ENCODE results near the gene CLDN4. TPM values are rescaled to one million over a fixed set of nuclear protein-coding genes. Genes with fewer than 3 reads are reported as not detected.

The CLDN4 gene
- total and polyA plus RNA-seq, 12 donors, result 0.03 to 0.30 (median 0.14) TPM; not detected in 9

- no peak for ATAC-seq
- Histone ChIP-seq H3K36me3 (no peaks in the 10 kb centered on the region), H3K4me3 (no peak overlapping the region), H3K9me3 (no peaks in the 10 kb centered on the region), H3K4me1 (no peaks in the 10 kb centered on the region), H3K27ac (no peak overlapping the region), H3K27me3 (peaks cover 0 to 17% (median 0%) of the 10 kb centered on the region in 7 donors)
- TF ChIP-seq, protein P1, sequence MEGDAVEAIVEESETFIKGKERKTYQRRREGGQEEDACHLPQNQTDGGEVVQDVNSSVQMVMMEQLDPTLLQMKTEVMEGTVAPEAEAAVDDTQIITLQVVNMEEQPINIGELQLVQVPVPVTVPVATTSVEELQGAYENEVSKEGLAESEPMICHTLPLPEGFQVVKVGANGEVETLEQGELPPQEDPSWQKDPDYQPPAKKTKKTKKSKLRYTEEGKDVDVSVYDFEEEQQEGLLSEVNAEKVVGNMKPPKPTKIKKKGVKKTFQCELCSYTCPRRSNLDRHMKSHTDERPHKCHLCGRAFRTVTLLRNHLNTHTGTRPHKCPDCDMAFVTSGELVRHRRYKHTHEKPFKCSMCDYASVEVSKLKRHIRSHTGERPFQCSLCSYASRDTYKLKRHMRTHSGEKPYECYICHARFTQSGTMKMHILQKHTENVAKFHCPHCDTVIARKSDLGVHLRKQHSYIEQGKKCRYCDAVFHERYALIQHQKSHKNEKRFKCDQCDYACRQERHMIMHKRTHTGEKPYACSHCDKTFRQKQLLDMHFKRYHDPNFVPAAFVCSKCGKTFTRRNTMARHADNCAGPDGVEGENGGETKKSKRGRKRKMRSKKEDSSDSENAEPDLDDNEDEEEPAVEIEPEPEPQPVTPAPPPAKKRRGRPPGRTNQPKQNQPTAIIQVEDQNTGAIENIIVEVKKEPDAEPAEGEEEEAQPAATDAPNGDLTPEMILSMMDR (IDR thresholded peaks at IDR 0.05), result no peak
- intact Hi-C loops (cut with DNase I), result loop anchor here in 2 of 10 donors (5.0 to 10.0 kb wide), 2 partner anchors 55 to 317 kb away; no protein-coding TSS in a partner anchor
- no peak for DNase-seq
- 63 to 64% methylated on average over 10 of the region's 10 CpGs for WGBS, 2 donors
Observed at GRCh38 chr7:73799282-73800141, 31.3 kb upstream of the CLDN4 start.

DNA sequence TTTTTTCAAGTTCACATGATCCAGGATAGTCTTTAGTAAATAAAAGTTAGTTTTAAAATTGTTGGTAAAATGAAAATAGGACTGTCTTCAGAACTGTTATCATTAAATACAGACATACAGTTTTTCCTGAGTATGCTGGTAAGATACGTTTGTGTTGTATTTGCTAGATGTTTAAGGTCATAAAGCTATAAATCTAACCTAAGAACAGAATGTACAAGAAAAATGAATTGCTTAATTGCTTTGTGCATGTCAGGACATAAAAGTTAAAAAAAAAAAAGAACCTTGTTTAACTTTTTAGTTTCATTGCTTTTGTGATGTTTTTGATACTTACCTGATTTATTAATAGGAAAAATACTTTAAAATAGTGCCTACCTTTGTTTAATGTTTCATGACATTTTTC lies 29.2 kb upstream of the CLDN4 start:
- DNase-seq, result no peak
- WGBS, 2 donors, result 71 to 80% methylated on average over 1 of the region's 1 CpG
- H3K36me3 ChIP-seq, result no peaks in the 10 kb centered on the region
- H3K4me1 ChIP-seq, result no peaks in the 10 kb centered on the region
- no peak for ATAC-seq
- TF ChIP-seq, protein P1 (IDR thresholded peaks at IDR 0.05), result no peak
- no peaks in the 10 kb centered on the region for H3K9me3 ChIP-seq
- H3K27ac ChIP-seq, result no peak overlapping the region
- H3K4me3 ChIP-seq, result no peak overlapping the region
- peaks cover 0 to 3% (median 0%) of the 10 kb centered on the region in 7 donors for H3K27me3 ChIP-seq
- intact Hi-C loops (cut with DNase I), result no loop called here

GRCh38 chr7:73802459-73802858 lies 28.3 kb upstream of the CLDN4 start:
- DNase-seq, result no peak
- intact Hi-C loops (cut with DNase I), result no loop called here
- 72 to 76% methylated on average over 4 of the region's 4 CpGs for WGBS, 2 donors
- no peaks in the 10 kb centered on the region for H3K9me3 ChIP-seq
- no peaks in the 10 kb centered on the region for H3K4me1 ChIP-seq
- no peak for ATAC-seq
- no peaks in the 10 kb centered on the region for H3K36me3 ChIP-seq
- no peak overlapping the region for H3K27ac ChIP-seq
- no peak overlapping the region for H3K4me3 ChIP-seq
- peaks cover 0 to 3% (median 0%) of the 10 kb centered on the region in 7 donors for H3K27me3 ChIP-seq
- TF ChIP-seq, protein P1 (IDR thresholded peaks at IDR 0.05), result no peak

- WGBS, 2 donors, result 82 to 88% methylated on average over 21 of the region's 21 CpGs
Observed at GRCh38 chr7:73809467-73809951, 21.3 kb upstream of the CLDN4 start.

More at GRCh38 chr7:73809467-73809951, 21.3 kb upstream of the CLDN4 start:
- DNase-seq (no peak), ATAC-seq (peak in 2 of 8 donors; percentile 17 to 22)
- Histone ChIP-seq H3K4me1 (no peaks in the 10 kb centered on the region), H3K27me3 (peaks cover 0 to 26% (median 15%) of the 10 kb centered on the region in 7 donors), H3K4me3 (no peak overlapping the region), H3K36me3 (no peaks in the 10 kb centered on the region), H3K27ac (no peak overlapping the region), H3K9me3 (peaks cover 0 to 15% (median 0%) of the 10 kb centered on the region in 11 donors)
- TF ChIP-seq, protein P1 (IDR thresholded peaks at IDR 0.05), result no peak
- intact Hi-C loops (cut with DNase I), result no loop called here

Data from heart right ventricle (tissue), 16 donors.